ENCODE data around the gene HAUS5. TPM values are rescaled to one million over a fixed set of nuclear protein-coding genes. Genes with fewer than 3 reads are reported as not detected.

Gene HAUS5
- total RNA-seq, 1 experiment from 2014 or later, result 32.9 TPM

DNA sequence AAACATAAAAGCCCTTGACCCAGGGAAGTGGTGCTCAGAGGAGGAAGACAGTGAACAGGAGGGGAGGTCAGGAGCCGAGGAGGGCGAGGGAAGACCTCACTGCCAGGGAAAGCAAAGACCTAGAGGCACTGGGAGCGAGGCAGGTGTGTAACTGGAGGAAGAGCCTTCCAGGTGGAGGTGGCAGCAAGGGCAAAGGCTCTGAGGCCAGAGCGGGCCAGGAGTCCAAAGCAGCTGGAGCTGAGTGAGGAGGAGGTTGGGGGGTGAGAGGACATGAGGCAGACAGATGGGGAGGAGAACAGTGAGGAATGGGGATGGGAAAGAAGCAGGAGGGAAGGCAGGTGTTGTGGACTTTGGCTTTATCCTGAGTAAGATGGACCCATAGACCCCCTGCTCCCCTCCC lies 57.4 kb downstream of the HAUS5 start:
- H3K23ac ChIP-seq (ENCODE audit: insufficient read length, low read depth, low read length), result no peak overlapping the region
- no peak for TF ChIP-seq CTCF (conservative IDR thresholded peaks at IDR 0.05)
- Mint-ChIP-seq H3K9me3 (no peaks in the 10 kb centered on the region), H3K36me3 (ENCODE audit: insufficient read depth in 1 of 3, low read depth in 3 of 3) (no peaks in the 10 kb centered on the region; a peak in 3 of 7 replicates), H3K27me3 (ENCODE audit: low read depth) (peaks cover 25% of the 10 kb centered on the region), H3K4me1 (peaks cover 4 to 6% of the 10 kb centered on the region in 2 experiments; a peak in 3 of 4 replicates), H3K4me3 (no peak overlapping the region; a peak in 1 of 5 replicates), H3K27ac (no peak overlapping the region)
- no peak overlapping the region for H4K5ac ChIP-seq (ENCODE audit: insufficient read length, low read depth, low read length)
- H3K56ac ChIP-seq (ENCODE audit: insufficient read length, low read depth, low read length), result no peak overlapping the region
- H3K79me2 ChIP-seq (ENCODE audit: insufficient read depth, low read length), result no peaks in the 10 kb centered on the region
- H3T11ph ChIP-seq (ENCODE audit: low read length), result no peak overlapping the region
- H2BK5ac ChIP-seq (ENCODE audit: insufficient read length, low read length), result no peak overlapping the region
- H2BK12ac ChIP-seq (ENCODE audit: insufficient read length, low read depth, low read length), result no peak overlapping the region
- no peak overlapping the region; the same call in 1 of the 2 replicates for H3K14ac ChIP-seq (ENCODE audit: insufficient read depth, low read length)
- peaks cover 8% of the 10 kb centered on the region for H3K23me2 ChIP-seq (ENCODE audit: insufficient read length, low read depth, low read length, poor library complexity, severe bottlenecking)
- H3K4ac ChIP-seq (ENCODE audit: low read depth, low read length), result no peak overlapping the region
- H2BK15ac ChIP-seq (ENCODE audit: low read depth, low read length), result no peak overlapping the region
- no peaks in the 10 kb centered on the region for H3K4me1 ChIP-seq (ENCODE audit: insufficient read depth, low read length)
- no peak overlapping the region for H3K27ac ChIP-seq (ENCODE audit: insufficient read length, low read depth, low read length)
- H2BK120ac ChIP-seq (ENCODE audit: low read depth, low read length, poor library complexity, severe bottlenecking), result no peak overlapping the region
- no peaks in the 10 kb centered on the region for H3K9me3 ChIP-seq (ENCODE audit: control insufficient read depth, low read depth, low read length)
- no peak overlapping the region for H4K8ac ChIP-seq (replicated peaks; ENCODE audit: insufficient read length, low read depth, low read length)
- no peak overlapping the region for H2AK5ac ChIP-seq (ENCODE audit: insufficient read length, low read length)
- H2BK20ac ChIP-seq (ENCODE audit: low read depth, low read length, poor library complexity, severe bottlenecking), result no peak overlapping the region
- H3K9ac ChIP-seq (ENCODE audit: extremely low read depth, insufficient read length, low read length), result no peak overlapping the region
- H2AFZ ChIP-seq (ENCODE audit: low read length), result no peak overlapping the region
- no CpG with 5 or more reads among the region's 4 CpGs for WGBS (ENCODE audit: extremely low coverage, insufficient read length, low lambda C conversion rate)
- no peak overlapping the region for H3K18ac ChIP-seq (ENCODE audit: insufficient read length, low read depth, low read length)
- H3K27me3 ChIP-seq (ENCODE audit: insufficient read depth, low read length), result no peaks in the 10 kb centered on the region
- no peak overlapping the region for H4K91ac ChIP-seq (ENCODE audit: insufficient read length, low read depth, low read length)
- no peak for DNase-seq
- H3K79me1 ChIP-seq (ENCODE audit: insufficient read depth, low read depth, low read length, poor library complexity, severe bottlenecking), result no peaks in the 10 kb centered on the region
- no peaks in the 10 kb centered on the region for H4K20me1 ChIP-seq (ENCODE audit: control insufficient read depth, insufficient read depth, insufficient read length)
- H3K4me2 ChIP-seq (ENCODE audit: insufficient read depth, insufficient read length, low read length), result no peak overlapping the region

Measured in H9 (cell line).